Testis (tissue), 3 donors: Measurements from ENCODE around the gene NGLY1. TPM values are rescaled to one million over a fixed set of nuclear protein-coding genes. Genes with fewer than 3 reads are reported as not detected.

Experiments
- DNase-seq: peaks from one replicate; pipeline ENCODE4 v3.0.0-alpha.2; 2019
- H3K27ac ChIP-seq, 2 donors: fragments of 200-600 bp; sonication (generic); one replicate each; pipeline ENCODE4 v1.5.1; 2019
- H3K27me3 ChIP-seq: fragments of 200-600 bp; sonication (generic); one replicate; pipeline ENCODE4 v1.5.1; 2019
- H3K36me3 ChIP-seq: fragments of 200-600 bp; sonication (generic); one replicate; pipeline ENCODE4 v1.5.1; 2017; ENCODE audit warnings: low read depth; ENCODE audit errors: missing control alignments
- H3K4me1 ChIP-seq: fragments of 200-600 bp; sonication (generic); one replicate; pipeline ENCODE4 v1.5.1; 2019
- H3K4me3 ChIP-seq, 2 donors: fragments of 200-600 bp; sonication (generic); one replicate each; pipeline ENCODE4 v1.5.1; 2017 to 2019
- H3K9me3 ChIP-seq: fragments of 200-600 bp; sonication (generic); one replicate; pipeline ENCODE4 v1.5.1; 2017
- POLR2A ChIP-seq: fragments of 450-650 bp; IDR thresholded peaks from one replicate; pipeline ENCODE4 v1.6.1; 2017; ENCODE audit warnings: antibody characterized with exemption, mild to moderate bottlenecking, moderate library complexity
- WGBS, 2 donors: methylation state at CpG; one replicate each; pipeline ENCODE4 v1.1.5; 2018; 5-methylcytosine and 5-hydroxymethylcytosine counted together
- intact Hi-C: fragments of 100-400 bp; cut with DNase I; formaldehyde crosslinking; loops from one replicate; pipeline ENCODE4 v1.15.1; 2023; ENCODE audit warnings: low total_unique reads
- polyA plus RNA-seq: library from polyadenylated mRNA; stranded (reverse); fragments of 350-450 nt; fragmentation: Illumina TruSeq; extraction: RNeasy Lipid Tissue Mini Kit (QIAGEN cat#74804); gene quantifications from one replicate; pipeline ENCODE4 v1.2.3, GENCODE V29; 2014; ENCODE audit warnings: low read depth, low replicate concordance; ENCODE audit not compliant: insufficient read depth
- total RNA-seq, 2 donors: library from RNA; depleted of rRNA; stranded (reverse); fragments of >200 nt; gene quantifications; one replicate each; pipeline ENCODE4 v1.2.3, GENCODE V29; 2016
- TF ChIP-seq, protein P1 (sequence below), 3 experiments: fragments of 450-650 bp in 2 of 3; fragments of 200-600 bp in 1 of 3; sonication (generic) in 1 of 3; IDR thresholded peaks; one replicate each; pipeline ENCODE4 v1.5.1; 2016 to 2019; ENCODE audit warnings: antibody characterized with exemption in 3 of 3, mild to moderate bottlenecking in 2 of 3, moderate library complexity in 1 of 3

The NGLY1 gene
- total and polyA plus RNA-seq, 3 donors from 2014 or later, result 58.2 to 108 (median 107) TPM

DNA sequence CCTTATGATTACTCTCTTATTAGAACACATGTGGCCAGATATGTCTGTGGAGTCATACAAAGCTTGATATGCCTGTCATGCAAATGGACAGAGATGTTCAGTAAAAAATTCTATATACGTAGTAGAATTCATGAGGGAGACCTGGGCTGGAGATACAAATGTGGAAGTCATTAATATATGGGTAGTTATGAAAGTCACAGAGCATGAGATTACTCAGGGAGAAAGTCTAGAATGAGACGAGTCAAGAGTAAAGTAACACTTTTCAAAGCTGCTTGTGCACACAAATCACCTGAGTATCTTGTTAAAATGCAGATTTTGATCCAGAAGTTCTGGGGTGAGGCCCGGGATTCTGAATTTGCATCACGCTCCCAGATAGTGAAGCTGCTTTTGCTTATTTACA lies 35.1 kb upstream of the NGLY1 start:
- no peak for DNase-seq
- WGBS, 2 donors, result 73 to 84% methylated on average over 4 of the region's 4 CpGs
- no peaks in the 10 kb centered on the region for H3K9me3 ChIP-seq

DNA sequence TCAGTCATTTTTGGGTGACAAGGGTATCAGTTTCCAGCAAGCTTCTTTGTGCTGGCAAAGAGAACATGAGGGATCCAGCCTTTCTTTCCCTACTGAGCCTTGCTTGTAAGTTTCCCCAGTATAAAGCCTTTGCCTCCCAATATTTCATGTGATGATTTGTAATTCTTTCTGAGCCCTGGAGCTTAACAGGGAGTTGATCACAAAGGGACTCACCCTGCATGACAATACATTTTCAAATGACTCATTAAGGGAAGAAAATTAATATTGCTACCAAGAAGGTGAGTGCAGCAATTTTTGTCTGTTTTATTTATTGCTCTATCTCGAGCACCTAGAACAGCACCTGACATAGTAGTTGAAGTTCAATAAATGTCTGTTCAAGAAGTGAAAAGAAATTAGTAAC lies 34.4 kb upstream of the NGLY1 start:
- intact Hi-C loops, result no loop called here
- WGBS, 2 donors, result 75 to 77% methylated on average over 1 of the region's 1 CpG

More for the DNA sequence above, 35.1 kb upstream of the NGLY1 start:
- Histone ChIP-seq H3K36me3 (no peaks in the 10 kb centered on the region), H3K27ac (no peak overlapping the region), H3K4me1 (no peaks in the 10 kb centered on the region), H3K27me3 (no peaks in the 10 kb centered on the region), H3K4me3 (no peak overlapping the region)
- TF ChIP-seq, protein P1, sequence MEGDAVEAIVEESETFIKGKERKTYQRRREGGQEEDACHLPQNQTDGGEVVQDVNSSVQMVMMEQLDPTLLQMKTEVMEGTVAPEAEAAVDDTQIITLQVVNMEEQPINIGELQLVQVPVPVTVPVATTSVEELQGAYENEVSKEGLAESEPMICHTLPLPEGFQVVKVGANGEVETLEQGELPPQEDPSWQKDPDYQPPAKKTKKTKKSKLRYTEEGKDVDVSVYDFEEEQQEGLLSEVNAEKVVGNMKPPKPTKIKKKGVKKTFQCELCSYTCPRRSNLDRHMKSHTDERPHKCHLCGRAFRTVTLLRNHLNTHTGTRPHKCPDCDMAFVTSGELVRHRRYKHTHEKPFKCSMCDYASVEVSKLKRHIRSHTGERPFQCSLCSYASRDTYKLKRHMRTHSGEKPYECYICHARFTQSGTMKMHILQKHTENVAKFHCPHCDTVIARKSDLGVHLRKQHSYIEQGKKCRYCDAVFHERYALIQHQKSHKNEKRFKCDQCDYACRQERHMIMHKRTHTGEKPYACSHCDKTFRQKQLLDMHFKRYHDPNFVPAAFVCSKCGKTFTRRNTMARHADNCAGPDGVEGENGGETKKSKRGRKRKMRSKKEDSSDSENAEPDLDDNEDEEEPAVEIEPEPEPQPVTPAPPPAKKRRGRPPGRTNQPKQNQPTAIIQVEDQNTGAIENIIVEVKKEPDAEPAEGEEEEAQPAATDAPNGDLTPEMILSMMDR (IDR thresholded peaks at IDR 0.05), result no peak
- no peak for TF ChIP-seq POLR2A
- intact Hi-C loops, result no loop called here

DNA sequence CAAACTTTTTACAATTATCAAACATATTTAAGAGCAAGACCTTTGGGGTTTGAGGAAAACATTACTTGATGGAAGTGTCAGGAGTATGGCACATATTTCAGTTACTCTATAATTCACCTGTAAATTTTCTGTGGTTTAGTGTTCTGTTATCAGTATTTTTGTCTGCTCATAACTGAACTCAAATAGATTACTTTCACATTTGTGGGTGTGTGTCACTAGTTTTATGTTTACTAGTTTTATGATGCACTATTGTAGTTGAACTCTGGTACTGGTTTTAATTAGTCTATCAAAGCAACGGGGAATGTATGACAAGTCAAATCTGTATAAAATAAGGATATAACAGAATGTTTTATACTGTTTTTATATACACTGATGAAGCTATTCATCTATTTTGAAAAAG lies 33.9 kb upstream of the NGLY1 start:
- Histone ChIP-seq H3K4me3 (no peak overlapping the region), H3K4me1 (no peaks in the 10 kb centered on the region), H3K36me3 (no peaks in the 10 kb centered on the region), H3K27me3 (no peaks in the 10 kb centered on the region), H3K9me3 (no peaks in the 10 kb centered on the region), H3K27ac (no peak overlapping the region)
- no peak for TF ChIP-seq POLR2A
- TF ChIP-seq, protein P1 (IDR thresholded peaks at IDR 0.05), result no peak
- 71 to 73% methylated on average over 1 of the region's 1 CpG for WGBS, 2 donors
- no peak for DNase-seq
- intact Hi-C loops, result no loop called here

More for the DNA sequence above, 34.4 kb upstream of the NGLY1 start:
- no peak overlapping the region for H3K27ac ChIP-seq
- TF ChIP-seq, protein P1 (IDR thresholded peaks at IDR 0.05), result no peak
- no peak for TF ChIP-seq POLR2A
- H3K9me3 ChIP-seq, result no peaks in the 10 kb centered on the region
- no peaks in the 10 kb centered on the region for H3K36me3 ChIP-seq
- no peaks in the 10 kb centered on the region for H3K27me3 ChIP-seq
- no peak for DNase-seq
- H3K4me1 ChIP-seq, result no peaks in the 10 kb centered on the region
- no peak overlapping the region for H3K4me3 ChIP-seq

DNA sequence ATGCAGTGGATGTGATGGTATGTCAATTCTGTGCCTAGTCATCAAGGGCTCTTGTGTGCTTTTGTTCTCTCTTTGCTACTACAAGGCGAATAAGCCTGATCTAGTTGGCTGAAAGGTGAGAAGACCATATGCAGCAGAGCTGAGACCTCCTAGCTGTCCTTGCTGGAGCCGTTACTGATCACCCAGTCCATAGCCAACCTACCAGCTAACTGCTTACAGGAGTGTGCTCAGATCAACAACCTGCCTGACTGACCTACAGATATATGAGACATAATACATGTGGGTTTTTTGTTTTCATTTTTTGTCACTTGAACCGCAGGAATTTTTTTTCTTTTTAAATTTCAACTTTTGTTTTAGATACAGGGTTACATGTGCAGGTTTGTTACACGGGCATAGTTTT lies 29.4 kb upstream of the NGLY1 start:
- DNase-seq, result no peak
- Histone ChIP-seq H3K27me3 (no peaks in the 10 kb centered on the region), H3K36me3 (no peaks in the 10 kb centered on the region), H3K4me3 (no peak overlapping the region), H3K4me1 (no peaks in the 10 kb centered on the region), H3K9me3 (no peaks in the 10 kb centered on the region), H3K27ac (no peak overlapping the region)
- WGBS, 2 donors, result 73 to 89% methylated on average over 4 of the region's 4 CpGs
- TF ChIP-seq POLR2A, result no peak
- TF ChIP-seq, protein P1 (IDR thresholded peaks at IDR 0.05), result no peak
- intact Hi-C loops, result no loop called here

DNA sequence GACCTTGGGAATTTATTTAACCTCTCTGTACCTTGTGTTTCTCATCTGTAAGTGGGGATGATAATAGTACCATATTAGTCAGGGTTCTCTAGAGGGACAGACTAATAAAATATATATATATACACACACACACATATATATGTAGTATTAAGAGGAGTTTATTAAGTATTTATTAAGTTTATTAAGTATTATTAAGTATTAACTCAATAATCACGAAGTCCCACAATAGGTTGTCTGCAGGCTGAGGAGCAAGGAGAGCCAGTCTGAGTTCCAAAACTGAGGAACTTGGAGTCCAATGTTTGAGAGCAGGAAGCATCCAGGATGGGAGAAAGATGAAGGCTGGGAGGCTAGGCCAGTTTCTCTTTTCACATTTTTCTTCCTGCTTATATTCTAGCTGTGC lies 21.4 kb upstream of the NGLY1 start:
- WGBS, 2 donors, result 85 to 86% methylated on average over 1 of the region's 1 CpG
- no peaks in the 10 kb centered on the region for H3K36me3 ChIP-seq

More for the DNA sequence above, 21.4 kb upstream of the NGLY1 start:
- Histone ChIP-seq H3K9me3 (no peaks in the 10 kb centered on the region), H3K27ac (no peak overlapping the region), H3K4me3 (no peak overlapping the region), H3K27me3 (no peaks in the 10 kb centered on the region), H3K4me1 (no peaks in the 10 kb centered on the region)
- intact Hi-C loops, result no loop called here
- no peak for TF ChIP-seq POLR2A
- TF ChIP-seq, protein P1 (IDR thresholded peaks at IDR 0.05), result no peak
- no peak for DNase-seq
